Measurements from ENCODE around the gene RPTOR.
"Not testable (repeated sequence)": the region's sequence is repeated elsewhere in the genome, so short reads cannot be mapped to it uniquely, and the experiment has no call there.

Gene RPTOR

GRCh38 chr17:80573701-80574100 is 29.1 kb downstream of the RPTOR start:
- CTCF ChIA-PET, result interaction anchor here (0.5 kb wide), 1 partner anchor 10 kb away, joined by 3 read pairs; no protein-coding TSS in a partner anchor
- H3K27ac ChIP-seq, result no peak overlapping the region
- DNase-seq (ENCODE audit: low spot score), result no peak
- TF ChIP-seq CTCF (conservative IDR thresholded peaks at IDR 0.05; ENCODE audit: low read depth), result no peak
- POLR2A ChIA-PET (ENCODE audit: low non-redundant PET), result no interaction called here

- ChIA-PET CTCF (interaction anchor here (0.6 to 0.7 kb wide), 3 partner anchors 100 to 552 kb away, joined by 4 to 12 read pairs (median 5); no protein-coding TSS in a partner anchor), POLR2A (ENCODE audit: low non-redundant PET) (no interaction called here)
- no peak for DNase-seq (ENCODE audit: low spot score)
- no peak overlapping the region for H3K27ac ChIP-seq
- no peak for TF ChIP-seq CTCF (conservative IDR thresholded peaks at IDR 0.05; ENCODE audit: low read depth)
Observed at GRCh38 chr17:80574496-80574895, 29.9 kb downstream of the RPTOR start.

- DNase-seq (ENCODE audit: low spot score), result peak; percentile 81
- CTCF ChIA-PET, result interaction anchor here (0.5 to 1.0 kb wide), 14 partner anchors 9 to 552 kb away, joined by 3 to 8 read pairs (median 4); no protein-coding TSS in a partner anchor
- POLR2A ChIA-PET (ENCODE audit: low non-redundant PET), result no interaction called here
Observed at GRCh38 chr17:80575057-80575875, 30.6 kb downstream of the RPTOR start.

GRCh38 chr17:80577876-80578570 is 33.4 kb downstream of the RPTOR start:
- TF ChIP-seq CTCF (conservative IDR thresholded peaks at IDR 0.05; ENCODE audit: low read depth), result no peak
- ChIA-PET POLR2A (ENCODE audit: low non-redundant PET) (no interaction called here), CTCF (interaction anchor here (0.6 kb wide), 1 partner anchor 23 kb away, joined by 4 read pairs; no protein-coding TSS in a partner anchor)
- H3K27ac ChIP-seq, result no peak overlapping the region
- no peak for DNase-seq (ENCODE audit: low spot score)

More at GRCh38 chr17:80575057-80575875, 30.6 kb downstream of the RPTOR start:
- peak; percentile 83 for TF ChIP-seq CTCF (conservative IDR thresholded peaks at IDR 0.05; ENCODE audit: low read depth)
- no peak overlapping the region for H3K27ac ChIP-seq

- DNase-seq (ENCODE audit: low spot score); POLR2A ChIA-PET (ENCODE audit: low non-redundant PET); H3K27ac ChIP-seq: not testable (repeated sequence)
- CTCF ChIA-PET, result interaction anchor here (0.6 kb wide), 1 partner anchor 24 kb away, joined by 4 read pairs; no protein-coding TSS in a partner anchor
Observed at GRCh38 chr17:80578668-80579388, 34.2 kb downstream of the RPTOR start.

GRCh38 chr17:80582165-80582564 is 37.5 kb downstream of the RPTOR start:
- no peak for DNase-seq (ENCODE audit: low spot score)
- no peak overlapping the region for H3K27ac ChIP-seq
- POLR2A ChIA-PET (ENCODE audit: low non-redundant PET), result no interaction called here
- CTCF ChIA-PET, result interaction anchor here (0.7 kb wide), 1 partner anchor 383 kb away, joined by 4 read pairs; no protein-coding TSS in a partner anchor
- TF ChIP-seq CTCF (conservative IDR thresholded peaks at IDR 0.05; ENCODE audit: low read depth), result no peak

Data from RWPE1 (cell line).